Activated CD8-positive, alpha-beta memory T cell treated with anti-CD3 and anti-CD28 coated beads for 1 hour (primary cell): Measurements from ENCODE around the gene GPR148.

ENCODE experiments used
- DNase-seq, 2 donors: peaks; one replicate each; pipeline ENCODE4 v3.0.0-alpha.2; 2020; ENCODE audit warnings: low read depth in 1 of 2; ENCODE audit errors: extremely low read depth in 1 of 2

GPR148 gene

GRCh38 chr2:130768191-130768855 is 39.5 kb downstream of the GPR148 start:
- no peak for DNase-seq

- no peak for DNase-seq
Measured at GRCh38 chr2:130769343-130769907, 40.6 kb downstream of the GPR148 start.

GRCh38 chr2:130776550-130776949 is 47.7 kb downstream of the GPR148 start:
- no peak for DNase-seq

- no peak for DNase-seq
Measured at GRCh38 chr2:130778781-130779180, 49.9 kb downstream of the GPR148 start.
